GM21786 (cell line): Measurements from ENCODE around the gene MUC2.

Source experiments
- ATAC-seq: cut with Tn5 transposase; IDR thresholded peaks from one replicate; pipeline ENCODE4 v1.9.1; 2021; ENCODE audit not compliant: unreplicated experiment

Gene MUC2

DNA sequence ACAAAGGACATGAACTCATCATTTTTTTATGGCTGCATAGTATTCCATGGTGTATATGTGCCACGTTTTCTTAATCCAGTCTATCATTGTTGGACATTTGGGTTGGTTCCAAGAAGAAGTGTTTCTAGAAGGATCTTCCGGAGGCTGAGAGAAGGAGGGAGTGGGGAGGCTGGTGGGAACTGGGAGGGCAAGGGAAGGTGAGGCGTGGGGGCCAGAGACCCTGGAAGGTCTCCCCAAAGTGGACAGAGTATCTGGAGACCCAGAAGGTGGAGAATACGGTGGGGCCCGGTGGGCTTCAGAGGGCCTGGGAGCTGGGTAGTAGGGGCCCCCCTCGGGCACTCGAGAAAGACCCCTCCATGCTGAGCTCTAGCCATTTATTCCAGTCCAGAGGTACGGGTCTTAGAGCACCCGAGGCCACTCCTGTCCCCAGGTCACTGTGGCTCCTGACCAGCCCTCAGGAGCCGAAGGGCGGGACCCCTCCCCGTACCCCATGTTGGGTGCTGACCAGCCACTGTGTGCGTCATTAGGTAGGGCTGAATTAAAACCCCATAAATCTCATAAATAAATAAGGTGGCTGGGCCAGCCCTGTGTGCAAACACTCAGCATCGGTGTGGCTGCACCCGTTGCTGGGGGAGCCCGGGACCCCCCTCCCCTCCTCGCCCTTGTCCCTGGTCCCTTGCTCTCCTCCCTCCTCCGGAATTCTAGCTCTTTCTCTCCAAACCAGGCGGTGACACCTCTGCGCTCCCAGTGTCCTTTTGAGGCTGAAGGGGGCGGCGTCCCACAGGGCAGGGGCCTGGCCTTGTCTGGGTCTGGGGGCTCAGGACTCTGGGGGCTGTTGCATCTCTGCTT, 44.3 kb downstream of the MUC2 start:
- ATAC-seq = no peak

DNA sequence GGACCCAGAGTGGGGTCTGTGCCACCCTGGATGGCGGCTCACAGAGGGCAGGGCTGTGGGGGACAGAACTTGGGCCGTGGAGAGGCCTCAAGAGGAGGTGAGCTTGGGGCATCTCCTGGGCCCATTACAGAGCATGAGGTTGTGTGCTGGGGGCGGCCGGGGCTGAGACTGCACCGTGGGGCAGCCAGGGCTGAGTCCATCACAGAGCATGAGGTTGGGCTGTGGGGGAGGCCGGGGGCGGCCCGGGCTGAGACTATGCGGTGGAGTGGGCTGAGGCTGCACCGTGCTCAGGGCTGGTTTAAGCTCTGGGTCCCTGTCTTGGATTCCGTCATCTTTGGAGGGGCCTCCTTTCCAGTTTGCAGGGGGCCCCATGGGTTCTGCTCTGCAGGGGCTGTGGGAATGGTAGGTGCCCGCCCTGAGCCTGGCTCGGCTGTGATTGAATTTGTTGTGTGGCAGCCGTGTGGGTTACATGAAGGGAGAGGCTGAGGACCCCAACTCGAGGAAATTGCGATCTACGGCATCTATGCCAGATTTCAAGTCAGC, 45.0 kb downstream of the MUC2 start:
- ATAC-seq = no peak

- no peak for ATAC-seq
Observed at GRCh38 chr11:1120532-1121330, 46.1 kb downstream of the MUC2 start.

- no peak for ATAC-seq
Observed at GRCh38 chr11:1121331-1121812, 46.7 kb downstream of the MUC2 start.

DNA sequence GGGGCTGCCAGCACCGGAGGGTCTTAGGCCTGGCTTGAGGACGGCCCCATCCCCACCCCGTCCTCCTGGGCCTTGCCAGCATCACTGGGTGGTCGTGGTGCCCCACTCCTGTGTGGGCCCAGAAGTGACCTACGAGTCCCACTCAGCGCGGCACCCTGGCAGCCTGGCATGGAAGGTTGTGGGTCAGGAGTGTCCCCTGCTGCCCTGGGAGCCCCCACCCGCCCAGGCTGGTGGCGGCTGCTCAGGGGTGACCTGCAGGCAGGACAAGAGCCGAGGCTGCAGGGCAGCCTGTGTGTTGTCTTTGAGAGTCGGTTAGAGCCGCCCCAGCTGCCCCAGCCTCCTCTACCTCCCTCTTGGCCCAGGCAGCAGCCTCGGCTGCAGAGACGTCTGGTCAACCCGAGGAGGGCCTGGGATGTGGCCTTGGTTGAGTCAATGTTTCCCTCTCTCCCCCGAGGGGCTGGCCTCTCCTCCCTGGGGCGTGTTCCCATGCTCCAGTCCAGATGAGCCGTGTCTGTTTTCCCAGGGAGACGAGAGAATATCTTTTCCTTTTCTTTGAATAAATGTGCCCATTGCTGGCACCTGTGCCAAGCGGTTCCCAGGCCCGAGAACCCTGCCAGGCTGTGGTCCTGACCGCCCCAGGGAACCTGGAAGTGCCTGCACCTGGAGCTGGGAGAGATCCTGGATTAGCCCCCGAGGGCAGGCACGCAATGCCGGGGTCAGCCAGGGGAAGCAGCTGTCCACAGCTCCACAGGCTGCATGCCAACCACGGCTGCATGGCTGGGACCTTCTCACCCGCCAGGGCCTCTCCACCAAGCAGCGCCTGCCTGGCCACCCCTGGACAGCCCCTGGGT, 47.4 kb downstream of the MUC2 start:
- no peak for ATAC-seq

DNA sequence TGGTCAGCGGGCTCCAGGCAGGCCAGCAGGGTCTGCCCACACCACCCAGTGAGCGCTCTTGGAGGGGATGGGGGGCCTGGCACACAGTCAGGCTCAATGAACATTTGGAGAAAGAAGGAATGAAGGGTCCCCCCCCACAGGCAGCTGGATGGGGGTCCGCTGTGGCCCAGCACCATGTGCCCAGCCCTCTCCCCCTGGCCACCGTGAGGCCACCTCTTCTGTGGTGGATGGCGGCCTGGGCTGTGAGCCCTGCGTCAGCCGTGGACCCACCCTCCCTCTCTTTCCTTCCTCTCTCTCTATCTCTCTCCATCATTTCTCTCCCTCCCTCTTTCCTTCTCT, 48.0 kb downstream of the MUC2 start:
- ATAC-seq = no peak

DNA sequence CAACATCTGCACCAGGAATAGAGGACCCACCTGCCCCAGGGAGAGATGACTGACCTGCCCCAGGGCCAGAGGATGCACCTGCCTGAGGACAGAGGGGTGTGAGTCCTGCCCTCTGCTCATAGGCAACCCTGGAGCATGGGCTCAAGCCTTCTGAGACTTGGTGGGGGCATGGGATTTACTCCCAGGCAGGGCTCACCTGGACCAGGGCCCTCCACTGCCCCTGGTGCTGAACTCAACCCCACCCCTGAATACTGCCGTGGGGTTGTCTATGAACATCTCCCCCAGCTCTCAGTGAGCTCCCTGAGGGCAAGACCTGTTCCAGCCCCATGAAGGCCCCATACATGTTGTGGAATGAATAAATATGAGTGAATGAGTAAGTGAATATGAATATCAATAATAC, 49.3 kb downstream of the MUC2 start:
- ATAC-seq = no peak
